ENCODE results near the gene CASP4.

GRCh38 chr11:104999721-105000120, 31.3 kb upstream of the CASP4 start:
- TF ChIP-seq CTCF (IDR thresholded peaks at IDR 0.05) = no peak
- no peak for TF ChIP-seq POLR2AphosphoS5 (IDR thresholded peaks at IDR 0.05)
